Heart right ventricle (tissue), 16 donors: ENCODE results near the gene CIDEB. TPM values are rescaled to one million over a fixed set of nuclear protein-coding genes. Genes with fewer than 3 reads are reported as not detected.

Experiments used
- ATAC-seq, 8 donors: fragments of 200-7000 bp; cut with Tn5 transposase; one replicate each; pipeline ENCODE4 v1.9.1; 2020; ENCODE audit warnings: mild to moderate bottlenecking in 8 of 8, moderate library complexity in 8 of 8, moderate number of reproducible peaks in 1 of 8
- DNase-seq, 2 donors: peaks; one replicate each; pipeline ENCODE4 v3.0.0-alpha.2; 2020
- H3K27ac ChIP-seq, 10 donors: fragments of 200-600 bp; sonication (generic) in 2 of 10; one replicate each; pipeline versions ENCODE4 v1.5.0 to v1.8.0; 2020 to 2022; ENCODE audit warnings: mild to moderate bottlenecking in 3 of 10
- H3K27me3 ChIP-seq, 7 donors: fragments of 200-600 bp; one replicate each; pipeline ENCODE4 v1.8.0; 2021 to 2022; ENCODE audit warnings: mild to moderate bottlenecking in 2 of 7
- H3K36me3 ChIP-seq, 9 donors: fragments of 200-600 bp; sonication (generic) in 1 of 9; one replicate each; pipeline versions ENCODE4 v1.5.0 to v1.8.0; 2020 to 2022; ENCODE audit warnings: mild to moderate bottlenecking in 2 of 9
- H3K4me1 ChIP-seq, 9 donors: fragments of 200-600 bp; sonication (generic) in 1 of 9; one replicate each; pipeline versions ENCODE4 v1.5.0 to v1.8.0; 2020 to 2022; ENCODE audit warnings: mild to moderate bottlenecking in 4 of 9
- H3K4me3 ChIP-seq, 10 donors: fragments of 200-600 bp; sonication (generic) in 2 of 10; one replicate each; pipeline versions ENCODE4 v1.5.0 to v1.8.0; 2020 to 2022; ENCODE audit warnings: mild to moderate bottlenecking in 7 of 10, moderate library complexity in 2 of 10
- H3K9me3 ChIP-seq, 11 donors: fragments of 200-600 bp in 10 of 11; sonication (generic) in 2 of 11; one replicate each; pipeline versions ENCODE4 v1.5.0 to v1.8.0; 2013 to 2022; ENCODE audit warnings: mild to moderate bottlenecking in 2 of 11, control low read depth in 1 of 11, moderate library complexity in 1 of 11
- CTCF ChIP-seq, 9 donors: fragments of 200-600 bp; sonication (generic) in 2 of 9; IDR thresholded peaks; one replicate each; pipeline versions ENCODE4 v1.5.0 to v1.8.0; 2021 to 2022; ENCODE audit warnings: antibody characterized with exemption in 9 of 9, mild to moderate bottlenecking in 5 of 9, moderate library complexity in 1 of 9
- WGBS, 2 donors: extraction: QIAGEN DNeasy Blood & Tissue Kit; methylation state at CpG; one replicate each; pipeline ENCODE4 v1.1.7; 2013; ENCODE audit warnings: inconsistent platforms in 1 of 2; 5-methylcytosine and 5-hydroxymethylcytosine counted together
- intact Hi-C, 10 donors: fragments of 100-400 bp; cut with DNase I; formaldehyde crosslinking; loops; one replicate each; pipeline versions ENCODE4 v1.11.1 to v1.14.2; 2022
- polyA plus RNA-seq, 2 donors: library from polyadenylated mRNA; stranded (reverse); fragments of 200-250 nt; gene quantifications; one replicate each; pipeline ENCODE4 v1.2.3, GENCODE V29; 2013
- total RNA-seq, 10 donors: library from RNA; stranded (reverse); fragmentation: NEBNext Ultra II Directional in 3 of 10; extraction: Animal tissue kit (Norgen Biotek cat#: 25700) in 3 of 10; gene quantifications; one replicate each; pipeline versions ENCODE4 v1.2.1 to v1.2.4, GENCODE V29; 2021 to 2023
- donor health status: Arrhythmogenic right ventricular cardiomyopathy.
- donor health status: ischemic (EF 13 %, LVEDD 7.1; RV severe dilation, severe dysfunction).
- donor health status: healthy with polysubstance abuse.
- donor health status: DM: no; HTN: yes; CAD: no.
- donor health status: DM: no; HTN: no; CAD: no.
- donor health status: ischemic (EF 25% LVEDD 6.9; RV normal size, moderate dysfunction).
- donor health status: ischemic (EF 25% LVEDD 5.7; RV mildly dilated, moderate dysfunction).
- donor health status: healthy.
- donor health status: DM: yes; HTN: yes; CAD: no.
- donor health status: Ischemic cardiomyopathy.
- donor health status: ischemic (EF 35%, LVEDD 5.7; RV mildly dilated, moderate dysfunction).
- donor health status: nonischemic (EF 11% LVEDD 7.7; RV severe dilation, severe dysfunction).
- donor health status: DM: yes; HTN: yes; CAD: no.
- donor health status: PGD.
- donor health status: ischemic (EF 29% LVEDD 5.4; RV normal size, mild dysfunction).
- donor health status: nonischemic (EF 23%, LVEDD 6.1; RV moderate dilation, normal function).

The CIDEB gene
- total and polyA plus RNA-seq, 12 donors, result 1.9 to 6.0 (median 3.7) TPM

GRCh38 chr14:24335461-24336171 lies 27.8 kb upstream of the CIDEB start:
- DNase-seq (no peak), ATAC-seq (no peak)
- Histone ChIP-seq H3K4me1 (peaks cover 12 to 83% (median 56%) of the 10 kb centered on the region in 9 donors), H3K4me3 (peak overlapping the region in 9 of 10 donors; percentile 63 to 88 (median 70)), H3K9me3 (no peaks in the 10 kb centered on the region), H3K27me3 (peaks cover 0 to 59% (median 26%) of the 10 kb centered on the region in 7 donors), H3K27ac (peak overlapping the region; percentile 86 to 98 (median 94)), H3K36me3 (peaks cover 0 to 38% (median 0%) of the 10 kb centered on the region in 9 donors)
- no peak for TF ChIP-seq CTCF (IDR thresholded peaks at IDR 0.05)
- intact Hi-C loops, result loop anchor here in 5 of 10 donors (1.0 to 2.0 kb wide), 3 partner anchors 31 to 101 kb away; no protein-coding TSS in a partner anchor
- WGBS, 2 donors, result 66 to 67% methylated on average over 12 of the region's 12 CpGs

- H3K4me3 ChIP-seq, result peak within 1 kb of the TSS; percentile 47 to 88 (median 70)
- 2 to 3% methylated on average over 61 to 65 of the region's 65 CpGs for WGBS, 2 donors
Observed at GRCh38 chr14:24334431-24335291, 26.9 kb upstream of the CIDEB start, which contains the start of gene ADCY4. Gene ADCY4, minus strand, starts transcription at chr14:24335071. Its CDS starts 419 bp downstream, at chr14:24334652.

GRCh38 chr14:24332268-24332993 lies 24.7 kb upstream of the CIDEB start:
- ATAC-seq (peak in 7 of 8 donors; percentile 31 to 56 (median 51)), DNase-seq (peak; percentile 43 to 68)
- H3K9me3 ChIP-seq, result no peaks in the 10 kb centered on the region
- peak; percentile 43 to 75 (median 68) for TF ChIP-seq CTCF (IDR thresholded peaks at IDR 0.05)
- intact Hi-C loops, result loop anchor here (2.0 to 5.0 kb wide), 7 partner anchors 80 to 345 kb away; partner anchors contain the start of genes CBLN3 (in 1 of the 10) and KHNYN (in 1 of the 10)
- peak overlapping the region in 9 of 10 donors; percentile 14 to 88 (median 70) for H3K4me3 ChIP-seq
- peak overlapping the region in 3 of 10 donors; percentile 15 to 97 (median 90) for H3K27ac ChIP-seq
- peaks cover 6 to 92% (median 37%) of the 10 kb centered on the region in 9 donors for H3K4me1 ChIP-seq
- peaks cover 0 to 35% (median 24%) of the 10 kb centered on the region in 7 donors for H3K27me3 ChIP-seq
- WGBS, 2 donors, result 27 to 29% methylated on average over 55 to 56 of the region's 56 CpGs
- H3K36me3 ChIP-seq, result peaks cover 0 to 48% (median 0%) of the 10 kb centered on the region in 9 donors

More at GRCh38 chr14:24334431-24335291, 26.9 kb upstream of the CIDEB start, which contains the start of gene ADCY4:
- DNase-seq (peak; percentile 70 to 73), ATAC-seq (peak; percentile 38 to 72 (median 62))
- intact Hi-C loops, result loop anchor here in 8 of 10 donors (1.0 to 5.0 kb wide), 7 partner anchors 32 to 343 kb away; partner anchors contain the start of genes CBLN3 (in 1 of the 8) and KHNYN (in 1 of the 8)
- no peak for TF ChIP-seq CTCF (IDR thresholded peaks at IDR 0.05)
- peaks cover 0 to 50% (median 25%) of the 10 kb centered on the region in 7 donors for H3K27me3 ChIP-seq
- no peaks in the 10 kb centered on the region for H3K9me3 ChIP-seq
- peaks cover 0 to 38% (median 0%) of the 10 kb centered on the region in 9 donors for H3K36me3 ChIP-seq
- peak within 1 kb of the TSS; percentile 86 to 98 (median 94) for H3K27ac ChIP-seq
- H3K4me1 ChIP-seq, result peaks cover 12 to 88% (median 55%) of the 10 kb centered on the region in 9 donors
